HEK293 (cell line): Measurements from ENCODE around the gene RNF43.

Source experiments
- CTCF ChIA-PET: fragments of 350-600 bp; formaldehyde crosslinking; extraction: SDS; loops from one replicate; lab custom pipeline; 2021; ENCODE audit warnings: antibody characterized with exemption; lab: Yijun Ruan, JAX
- POLR2A ChIA-PET: fragments of 300-600 bp; formaldehyde crosslinking; extraction: SDS; loops from one replicate; lab custom pipeline; 2020; ENCODE audit warnings: antibody characterized with exemption, inconsistent platforms; lab: Yijun Ruan, JAX
- H3K27ac ChIP-seq: fragments of 200-500 bp; sonication (Bioruptor generic); 2 replicates; pipeline ENCODE4 v1.5.1; 2014; ENCODE audit warnings: low read depth, low read length, control low read depth, inconsistent platforms; ENCODE audit errors: extremely low read depth
- H3K36me3 ChIP-seq, 2 experiments: fragments of 200-500 bp in 1 of 2; sonication (Bioruptor generic) in 1 of 2; 1 replicate in 1 of 2; 2 replicates in 1 of 2; pipeline ENCODE4 v1.5.1; 2014 to 2017; ENCODE audit warnings: inconsistent platforms in 2 of 2, low read length in 2 of 2; ENCODE audit not compliant: control insufficient read depth in 2 of 2, insufficient read depth in 1 of 2
- H3K4me1 ChIP-seq: fragments of 200-500 bp; sonication (Bioruptor generic); 2 replicates; pipeline ENCODE4 v1.5.1; 2014; ENCODE audit warnings: mild to moderate bottlenecking, low read length, inconsistent platforms; ENCODE audit not compliant: control insufficient read depth, insufficient read depth
- H3K4me3 ChIP-seq: 2 replicates; pipeline ENCODE4 v1.5.1; 2011; ENCODE audit warnings: low read depth, mild to moderate bottlenecking, control low read depth, low read length, moderate library complexity
- H3K9me3 ChIP-seq: fragments of 200-500 bp; sonication (Bioruptor generic); 2 replicates; pipeline ENCODE4 v1.5.1; 2014; ENCODE audit warnings: low read depth, low read length, inconsistent platforms; ENCODE audit not compliant: control insufficient read depth, insufficient read depth
- SCRT1 ChIP-seq: fragments of 450-650 bp; formaldehyde crosslinking; IDR thresholded peaks from 2 replicates; pipeline ENCODE4 v1.5.1; 2016; ENCODE audit warnings: missing biosample characterization, missing genetic modification characterization, borderline replicate concordance
- SCRT2 ChIP-seq: fragments of 450-650 bp; formaldehyde crosslinking; IDR thresholded peaks from 2 replicates; pipeline ENCODE4 v1.5.1; 2016; ENCODE audit warnings: missing biosample characterization, missing genetic modification characterization
- SETDB1 ChIP-seq: IDR thresholded peaks from one replicate; pipeline ENCODE4 v1.6.1; 2017; ENCODE audit warnings: mild to moderate bottlenecking, low read length, moderate library complexity, mixed read lengths; ENCODE audit not compliant: insufficient read length
- SP7 ChIP-seq: fragments of 450-650 bp; formaldehyde crosslinking; IDR thresholded peaks from 2 replicates; pipeline ENCODE4 v1.5.1; 2016; ENCODE audit warnings: missing biosample characterization, missing genetic modification characterization
- ZBTB1 ChIP-seq: fragments of 450-650 bp; formaldehyde crosslinking; IDR thresholded peaks from 2 replicates; pipeline ENCODE4 v1.5.1; 2016; ENCODE audit warnings: missing biosample characterization, missing genetic modification characterization
- ZBTB48 ChIP-seq: fragments of 450-650 bp; formaldehyde crosslinking; IDR thresholded peaks from 2 replicates; pipeline ENCODE4 v1.5.1; 2016; ENCODE audit warnings: missing biosample characterization, missing genetic modification characterization
- ZEB2 ChIP-seq: fragments of 450-650 bp; formaldehyde crosslinking; IDR thresholded peaks from 2 replicates; pipeline ENCODE4 v1.5.1; 2016; ENCODE audit warnings: missing biosample characterization, missing genetic modification characterization
- ZFP3 ChIP-seq: fragments of 450-650 bp; formaldehyde crosslinking; IDR thresholded peaks from 2 replicates; pipeline ENCODE4 v1.5.1; 2016; ENCODE audit warnings: low read depth, missing biosample characterization, missing genetic modification characterization
- ZFP41 ChIP-seq: fragments of 450-650 bp; formaldehyde crosslinking; IDR thresholded peaks from 2 replicates; pipeline ENCODE4 v1.5.1; 2016; ENCODE audit warnings: missing biosample characterization, missing genetic modification characterization, borderline replicate concordance
- ZNF112 ChIP-seq: fragments of 450-650 bp; formaldehyde crosslinking; IDR thresholded peaks from 2 replicates; pipeline ENCODE4 v1.5.0; 2017; ENCODE audit warnings: missing biosample characterization, missing genetic modification characterization
- ZNF175 ChIP-seq: fragments of 450-650 bp; formaldehyde crosslinking; IDR thresholded peaks from 2 replicates; pipeline ENCODE4 v1.5.1; 2016; ENCODE audit warnings: missing biosample characterization, missing genetic modification characterization
- ZNF2 ChIP-seq: fragments of 450-650 bp; formaldehyde crosslinking; IDR thresholded peaks from 2 replicates; pipeline ENCODE4 v1.5.1; 2016; ENCODE audit warnings: missing biosample characterization, missing genetic modification characterization
- ZNF223 ChIP-seq: fragments of 450-650 bp; formaldehyde crosslinking; IDR thresholded peaks from 2 replicates; pipeline ENCODE4 v1.5.1; 2016; ENCODE audit warnings: missing biosample characterization, missing genetic modification characterization
- ZNF391 ChIP-seq: fragments of 450-650 bp; formaldehyde crosslinking; IDR thresholded peaks from 2 replicates; pipeline ENCODE4 v1.5.1; 2016; ENCODE audit warnings: low read depth, missing biosample characterization, missing genetic modification characterization, borderline replicate concordance
- ZNF561 ChIP-seq: fragments of 450-650 bp; IDR thresholded peaks from 2 replicates; pipeline ENCODE4 v1.5.1; 2018; ENCODE audit warnings: missing biosample characterization, missing genetic modification characterization, borderline replicate concordance
- ZNF654 ChIP-seq: fragments of 450-650 bp; formaldehyde crosslinking; IDR thresholded peaks from 2 replicates; pipeline ENCODE4 v1.5.1; 2016; ENCODE audit warnings: low read depth, missing biosample characterization, missing genetic modification characterization
- ZNF660 ChIP-seq: fragments of 450-650 bp; IDR thresholded peaks from 2 replicates; pipeline ENCODE4 v1.5.1; 2018; ENCODE audit warnings: missing biosample characterization, mild to moderate bottlenecking, missing genetic modification characterization
- ZNF777 ChIP-seq: fragments of 450-650 bp; formaldehyde crosslinking; IDR thresholded peaks from 2 replicates; pipeline ENCODE4 v1.5.1; 2017; ENCODE audit warnings: missing biosample characterization, missing genetic modification characterization, borderline replicate concordance
- TF ChIP-seq, protein P1 (sequence below): fragments of 450-650 bp; formaldehyde crosslinking; optimal IDR thresholded peaks from 2 replicates; pipeline ENCODE3; 2016; ENCODE audit warnings: missing biosample characterization, mild to moderate bottlenecking, missing genetic modification characterization
- TF ChIP-seq, protein P2 (sequence below): fragments of 450-650 bp; formaldehyde crosslinking; IDR thresholded peaks from 2 replicates; pipeline ENCODE4 v1.5.1; 2017; ENCODE audit warnings: missing biosample characterization, mild to moderate bottlenecking, missing genetic modification characterization, moderate library complexity
- TF ChIP-seq, protein P3 (sequence below): fragments of 450-650 bp; formaldehyde crosslinking; IDR thresholded peaks from 2 replicates; pipeline ENCODE4 v1.5.1; 2016; ENCODE audit warnings: missing biosample characterization, missing genetic modification characterization
- TF ChIP-seq, protein P4 (sequence below): fragments of 450-650 bp; formaldehyde crosslinking; IDR thresholded peaks from 2 replicates; pipeline ENCODE4 v1.5.1; 2016; ENCODE audit warnings: missing biosample characterization, missing genetic modification characterization
- TF ChIP-seq, protein P5 (sequence below): fragments of 450-650 bp; formaldehyde crosslinking; IDR thresholded peaks from 2 replicates; pipeline ENCODE4 v1.5.1; 2016; ENCODE audit warnings: missing biosample characterization, missing genetic modification characterization, low read depth
- TF ChIP-seq, protein P6 (sequence below): fragments of 450-650 bp; formaldehyde crosslinking; IDR thresholded peaks from 2 replicates; pipeline ENCODE4 v1.5.1; 2017; ENCODE audit warnings: missing biosample characterization, missing genetic modification characterization

The RNF43 gene

DNA sequence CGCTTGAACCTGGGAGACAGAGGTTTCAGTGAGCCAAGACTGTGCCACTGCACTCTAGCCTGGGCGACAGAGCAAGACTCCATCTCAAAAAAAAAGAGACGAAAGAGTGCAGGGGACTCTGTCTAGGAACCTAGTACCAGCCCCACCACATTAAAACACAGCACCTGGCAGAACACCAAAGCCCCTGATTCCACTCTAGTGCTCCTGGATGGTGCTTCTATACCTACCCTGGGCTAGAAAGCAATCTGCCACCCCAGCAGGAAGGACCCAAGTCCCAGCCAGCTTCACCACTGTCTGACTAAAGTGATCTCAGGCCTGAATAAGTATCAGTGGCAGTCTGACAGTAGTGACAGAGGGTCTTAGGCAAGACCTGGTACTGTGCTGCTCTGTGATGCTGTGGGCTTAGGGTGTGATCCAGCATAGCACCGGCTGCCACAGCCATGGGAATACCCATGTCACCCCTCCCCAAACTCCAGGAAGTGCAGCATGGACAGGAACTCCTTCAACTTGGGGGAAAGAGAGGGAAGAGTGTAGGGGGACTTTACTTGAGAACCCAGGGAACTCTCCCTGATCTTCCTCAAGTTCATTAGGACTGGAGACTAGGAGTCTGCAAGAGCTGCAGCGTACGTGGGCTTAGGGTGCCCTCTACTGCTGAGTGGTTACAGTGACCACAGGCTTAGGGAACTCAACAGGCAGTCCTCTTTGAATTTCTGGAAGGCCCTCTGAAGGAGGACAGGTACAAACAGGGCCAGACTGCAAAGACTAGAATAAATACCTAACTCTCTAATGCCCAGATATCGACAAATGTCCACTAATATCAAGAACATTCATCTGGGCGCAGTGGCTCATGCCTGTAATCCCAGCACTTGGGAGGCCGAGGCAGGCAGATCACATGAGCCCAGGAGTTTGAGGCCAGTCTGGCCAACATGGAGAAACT, 30.0 kb upstream of the RNF43 start:
- H3K9me3 ChIP-seq, result no peaks in the 10 kb centered on the region
- POLR2A ChIA-PET, result interaction anchor here (1.0 kb wide), 1 partner anchor 130 kb away, joined by 3 read pairs; no protein-coding TSS in a partner anchor
- CTCF ChIA-PET, result interaction anchor here (0.6 to 8.0 kb wide), 27 partner anchors 9 to 699 kb away, joined by 3 to 189 read pairs (median 4); no protein-coding TSS in a partner anchor
- H3K4me1 ChIP-seq, result no peaks in the 10 kb centered on the region
- H3K4me3 ChIP-seq, result no peak overlapping the region
- no peak overlapping the region for H3K27ac ChIP-seq
- TF ChIP-seq ZNF660 (peak; percentile 49; the same call in 1 of the 2 replicates), ZNF561 (tag by site-specific recombination) (no peak), ZNF654 (peak; percentile 99), ZBTB48 (tag by site-specific recombination) (peak; percentile 40), SCRT2 (tag by site-specific recombination) (peak; percentile 98), ZNF2 (tag by site-specific recombination) (0 out of 2 replicates have a peak, but pooled peaks have one; percentile 49), ZNF223 (no peak), SCRT1 (tag by site-specific recombination) (peak; percentile 95), SP7 (tag by site-specific recombination) (peak; percentile 18; the same call in 1 of the 2 replicates), ZNF391 (tag by site-specific recombination) (peak; percentile 57; the same call in 1 of the 2 replicates), ZFP41 (no peak), ZFP3 (tag by site-specific recombination) (no peak), SETDB1 (peak; percentile 20)
- TF ChIP-seq, protein P1, sequence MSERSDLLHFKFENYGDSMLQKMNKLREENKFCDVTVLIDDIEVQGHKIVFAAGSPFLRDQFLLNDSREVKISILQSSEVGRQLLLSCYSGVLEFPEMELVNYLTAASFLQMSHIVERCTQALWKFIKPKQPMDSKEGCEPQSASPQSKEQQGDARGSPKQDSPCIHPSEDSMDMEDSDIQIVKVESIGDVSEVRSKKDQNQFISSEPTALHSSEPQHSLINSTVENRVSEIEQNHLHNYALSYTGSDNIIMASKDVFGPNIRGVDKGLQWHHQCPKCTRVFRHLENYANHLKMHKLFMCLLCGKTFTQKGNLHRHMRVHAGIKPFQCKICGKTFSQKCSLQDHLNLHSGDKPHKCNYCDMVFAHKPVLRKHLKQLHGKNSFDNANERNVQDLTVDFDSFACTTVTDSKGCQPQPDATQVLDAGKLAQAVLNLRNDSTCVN, result peak; percentile 14
- TF ChIP-seq, protein P2, sequence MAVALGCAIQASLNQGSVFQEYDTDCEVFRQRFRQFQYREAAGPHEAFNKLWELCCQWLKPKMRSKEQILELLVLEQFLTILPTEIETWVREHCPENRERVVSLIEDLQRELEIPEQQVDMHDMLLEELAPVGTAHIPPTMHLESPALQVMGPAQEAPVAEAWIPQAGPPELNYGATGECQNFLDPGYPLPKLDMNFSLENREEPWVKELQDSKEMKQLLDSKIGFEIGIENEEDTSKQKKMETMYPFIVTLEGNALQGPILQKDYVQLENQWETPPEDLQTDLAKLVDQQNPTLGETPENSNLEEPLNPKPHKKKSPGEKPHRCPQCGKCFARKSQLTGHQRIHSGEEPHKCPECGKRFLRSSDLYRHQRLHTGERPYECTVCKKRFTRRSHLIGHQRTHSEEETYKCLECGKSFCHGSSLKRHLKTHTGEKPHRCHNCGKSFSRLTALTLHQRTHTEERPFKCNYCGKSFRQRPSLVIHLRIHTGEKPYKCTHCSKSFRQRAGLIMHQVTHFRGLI (tag by site-specific recombination), result peak; percentile 52; the same call in 1 of the 2 replicates
- TF ChIP-seq, protein P3, sequence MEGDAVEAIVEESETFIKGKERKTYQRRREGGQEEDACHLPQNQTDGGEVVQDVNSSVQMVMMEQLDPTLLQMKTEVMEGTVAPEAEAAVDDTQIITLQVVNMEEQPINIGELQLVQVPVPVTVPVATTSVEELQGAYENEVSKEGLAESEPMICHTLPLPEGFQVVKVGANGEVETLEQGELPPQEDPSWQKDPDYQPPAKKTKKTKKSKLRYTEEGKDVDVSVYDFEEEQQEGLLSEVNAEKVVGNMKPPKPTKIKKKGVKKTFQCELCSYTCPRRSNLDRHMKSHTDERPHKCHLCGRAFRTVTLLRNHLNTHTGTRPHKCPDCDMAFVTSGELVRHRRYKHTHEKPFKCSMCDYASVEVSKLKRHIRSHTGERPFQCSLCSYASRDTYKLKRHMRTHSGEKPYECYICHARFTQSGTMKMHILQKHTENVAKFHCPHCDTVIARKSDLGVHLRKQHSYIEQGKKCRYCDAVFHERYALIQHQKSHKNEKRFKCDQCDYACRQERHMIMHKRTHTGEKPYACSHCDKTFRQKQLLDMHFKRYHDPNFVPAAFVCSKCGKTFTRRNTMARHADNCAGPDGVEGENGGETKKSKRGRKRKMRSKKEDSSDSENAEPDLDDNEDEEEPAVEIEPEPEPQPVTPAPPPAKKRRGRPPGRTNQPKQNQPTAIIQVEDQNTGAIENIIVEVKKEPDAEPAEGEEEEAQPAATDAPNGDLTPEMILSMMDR, result peak; percentile 93
- H3K36me3 ChIP-seq, result no peaks in the 10 kb centered on the region

DNA sequence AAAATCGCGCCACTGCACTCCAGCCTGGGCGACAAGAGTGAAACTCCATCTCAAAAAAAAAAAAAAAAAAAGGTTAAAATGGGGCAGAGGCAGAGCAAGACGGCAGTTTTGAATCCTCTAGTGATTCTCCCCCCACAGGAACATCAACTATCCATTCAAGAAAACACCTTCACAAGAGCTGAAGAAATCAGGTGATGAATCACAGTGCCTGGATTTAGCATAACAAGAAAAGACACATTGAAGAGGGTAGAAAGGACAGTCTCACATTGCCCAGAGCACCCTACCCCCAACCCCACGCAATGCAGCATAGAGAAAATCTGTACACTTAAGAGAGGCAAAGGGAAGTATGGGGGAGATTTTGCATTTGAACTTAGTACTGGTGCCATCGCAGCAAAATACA, 28.8 kb upstream of the RNF43 start:
- Histone ChIP-seq H3K4me1 (no peaks in the 10 kb centered on the region), H3K27ac (no peak overlapping the region), H3K36me3 (no peaks in the 10 kb centered on the region), H3K9me3 (no peaks in the 10 kb centered on the region), H3K4me3 (no peak overlapping the region)
- POLR2A ChIA-PET, result interaction anchor here (0.7 kb wide), 1 partner anchor 1688 kb away, joined by 6 read pairs; no protein-coding TSS in a partner anchor
- no peak for TF ChIP-seq ZNF112 (tag by site-specific recombination)
- TF ChIP-seq ZNF175 (tag by site-specific recombination), result no peak
- TF ChIP-seq, protein P4, sequence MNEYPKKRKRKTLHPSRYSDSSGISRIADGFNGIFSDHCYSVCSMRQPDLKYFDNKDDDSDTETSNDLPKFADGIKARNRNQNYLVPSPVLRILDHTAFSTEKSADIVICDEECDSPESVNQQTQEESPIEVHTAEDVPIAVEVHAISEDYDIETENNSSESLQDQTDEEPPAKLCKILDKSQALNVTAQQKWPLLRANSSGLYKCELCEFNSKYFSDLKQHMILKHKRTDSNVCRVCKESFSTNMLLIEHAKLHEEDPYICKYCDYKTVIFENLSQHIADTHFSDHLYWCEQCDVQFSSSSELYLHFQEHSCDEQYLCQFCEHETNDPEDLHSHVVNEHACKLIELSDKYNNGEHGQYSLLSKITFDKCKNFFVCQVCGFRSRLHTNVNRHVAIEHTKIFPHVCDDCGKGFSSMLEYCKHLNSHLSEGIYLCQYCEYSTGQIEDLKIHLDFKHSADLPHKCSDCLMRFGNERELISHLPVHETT (tag by site-specific recombination), result no peak
- no peak for TF ChIP-seq ZBTB1
- TF ChIP-seq, protein P5, sequence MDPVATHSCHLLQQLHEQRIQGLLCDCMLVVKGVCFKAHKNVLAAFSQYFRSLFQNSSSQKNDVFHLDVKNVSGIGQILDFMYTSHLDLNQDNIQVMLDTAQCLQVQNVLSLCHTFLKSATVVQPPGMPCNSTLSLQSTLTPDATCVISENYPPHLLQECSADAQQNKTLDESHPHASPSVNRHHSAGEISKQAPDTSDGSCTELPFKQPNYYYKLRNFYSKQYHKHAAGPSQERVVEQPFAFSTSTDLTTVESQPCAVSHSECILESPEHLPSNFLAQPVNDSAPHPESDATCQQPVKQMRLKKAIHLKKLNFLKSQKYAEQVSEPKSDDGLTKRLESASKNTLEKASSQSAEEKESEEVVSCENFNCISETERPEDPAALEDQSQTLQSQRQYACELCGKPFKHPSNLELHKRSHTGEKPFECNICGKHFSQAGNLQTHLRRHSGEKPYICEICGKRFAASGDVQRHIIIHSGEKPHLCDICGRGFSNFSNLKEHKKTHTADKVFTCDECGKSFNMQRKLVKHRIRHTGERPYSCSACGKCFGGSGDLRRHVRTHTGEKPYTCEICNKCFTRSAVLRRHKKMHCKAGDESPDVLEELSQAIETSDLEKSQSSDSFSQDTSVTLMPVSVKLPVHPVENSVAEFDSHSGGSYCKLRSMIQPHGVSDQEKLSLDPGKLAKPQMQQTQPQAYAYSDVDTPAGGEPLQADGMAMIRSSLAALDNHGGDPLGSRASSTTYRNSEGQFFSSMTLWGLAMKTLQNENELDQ, result no peak
- TF ChIP-seq ZNF777, result no peak
- TF ChIP-seq, protein P6, sequence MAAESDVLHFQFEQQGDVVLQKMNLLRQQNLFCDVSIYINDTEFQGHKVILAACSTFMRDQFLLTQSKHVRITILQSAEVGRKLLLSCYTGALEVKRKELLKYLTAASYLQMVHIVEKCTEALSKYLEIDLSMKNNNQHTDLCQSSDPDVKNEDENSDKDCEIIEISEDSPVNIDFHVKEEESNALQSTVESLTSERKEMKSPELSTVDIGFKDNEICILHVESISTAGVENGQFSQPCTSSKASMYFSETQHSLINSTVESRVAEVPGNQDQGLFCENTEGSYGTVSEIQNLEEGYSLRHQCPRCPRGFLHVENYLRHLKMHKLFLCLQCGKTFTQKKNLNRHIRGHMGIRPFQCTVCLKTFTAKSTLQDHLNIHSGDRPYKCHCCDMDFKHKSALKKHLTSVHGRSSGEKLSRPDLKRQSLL (tag by site-specific recombination), result no peak
- no peak for TF ChIP-seq ZEB2 (tag by site-specific recombination)
- CTCF ChIA-PET, result interaction anchor here (0.5 to 8.0 kb wide), 11 partner anchors 8 to 642 kb away, joined by 3 to 189 read pairs (median 4); no protein-coding TSS in a partner anchor
